ENCODE results near the gene PLCB4.

- TF ChIP-seq SIN3A (IDR thresholded peaks at IDR 0.05; ENCODE audit: borderline replicate concordance, low read depth, low read length): no peak
- TF ChIP-seq, protein P1, sequence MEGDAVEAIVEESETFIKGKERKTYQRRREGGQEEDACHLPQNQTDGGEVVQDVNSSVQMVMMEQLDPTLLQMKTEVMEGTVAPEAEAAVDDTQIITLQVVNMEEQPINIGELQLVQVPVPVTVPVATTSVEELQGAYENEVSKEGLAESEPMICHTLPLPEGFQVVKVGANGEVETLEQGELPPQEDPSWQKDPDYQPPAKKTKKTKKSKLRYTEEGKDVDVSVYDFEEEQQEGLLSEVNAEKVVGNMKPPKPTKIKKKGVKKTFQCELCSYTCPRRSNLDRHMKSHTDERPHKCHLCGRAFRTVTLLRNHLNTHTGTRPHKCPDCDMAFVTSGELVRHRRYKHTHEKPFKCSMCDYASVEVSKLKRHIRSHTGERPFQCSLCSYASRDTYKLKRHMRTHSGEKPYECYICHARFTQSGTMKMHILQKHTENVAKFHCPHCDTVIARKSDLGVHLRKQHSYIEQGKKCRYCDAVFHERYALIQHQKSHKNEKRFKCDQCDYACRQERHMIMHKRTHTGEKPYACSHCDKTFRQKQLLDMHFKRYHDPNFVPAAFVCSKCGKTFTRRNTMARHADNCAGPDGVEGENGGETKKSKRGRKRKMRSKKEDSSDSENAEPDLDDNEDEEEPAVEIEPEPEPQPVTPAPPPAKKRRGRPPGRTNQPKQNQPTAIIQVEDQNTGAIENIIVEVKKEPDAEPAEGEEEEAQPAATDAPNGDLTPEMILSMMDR (IDR thresholded peaks at IDR 0.05): no peak; the same call in 1 of the 2 replicates
- TF ChIP-seq CHD2 (IDR thresholded peaks at IDR 0.05; ENCODE audit: low read length, partially characterized antibody): no peak
- no peak for TF ChIP-seq TAF1 (IDR thresholded peaks at IDR 0.05; ENCODE audit: borderline replicate concordance, low read depth, low read length)
- no peak for TF ChIP-seq TCF12 (IDR thresholded peaks at IDR 0.05)
These were observed 448.6 kb downstream of the PLCB4 start for GRCh38 chr20:9517297-9518162.

Data from SK-N-SH (cell line).